Hematopoietic multipotent progenitor cell treated with erythropoietin and hydrocortisone succinate and interleukin-3 and kit ligand, for 8 days (in vitro differentiated cells): ENCODE results near the gene RBM44.

Source experiments
- DNase-seq: peaks from one replicate; pipeline ENCODE4 v3.0.0-alpha.2; 2015

The RBM44 gene

DNA sequence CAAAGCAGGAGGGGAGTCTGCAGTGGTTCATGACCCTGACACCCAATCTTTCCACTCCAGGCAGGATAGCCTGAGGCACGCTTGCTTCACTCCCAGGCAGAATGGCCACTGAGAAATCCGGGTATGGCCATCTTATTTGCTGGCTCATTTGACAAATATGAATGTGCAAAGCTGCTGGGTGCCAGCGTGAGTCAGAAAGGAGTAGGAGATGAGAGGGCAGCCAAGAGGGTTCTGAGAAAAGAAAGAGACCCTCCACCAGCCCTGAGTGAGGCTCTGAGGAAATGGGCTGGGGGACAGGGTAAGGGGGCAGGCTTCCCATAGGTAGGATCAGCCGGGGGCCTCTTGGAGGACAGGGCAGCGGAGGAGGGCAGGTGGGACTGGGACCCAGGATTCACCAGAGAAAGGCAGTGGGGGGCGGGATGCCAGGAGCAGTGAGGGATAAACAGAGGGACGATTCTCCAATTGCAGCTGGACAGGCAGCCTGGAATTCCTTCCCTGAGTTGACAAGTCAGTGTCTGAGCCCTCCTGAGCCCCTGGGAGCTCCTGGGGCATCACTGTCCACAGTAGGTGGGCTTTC is 76.1 kb downstream of the RBM44 start:
- DNase-seq: no peak

- DNase-seq: no peak
These were observed 76.9 kb downstream of the RBM44 start for GRCh38 chr2:237875256-237876060.

GRCh38 chr2:237876061-237876526 is 77.5 kb downstream of the RBM44 start:
- DNase-seq: no peak

DNA sequence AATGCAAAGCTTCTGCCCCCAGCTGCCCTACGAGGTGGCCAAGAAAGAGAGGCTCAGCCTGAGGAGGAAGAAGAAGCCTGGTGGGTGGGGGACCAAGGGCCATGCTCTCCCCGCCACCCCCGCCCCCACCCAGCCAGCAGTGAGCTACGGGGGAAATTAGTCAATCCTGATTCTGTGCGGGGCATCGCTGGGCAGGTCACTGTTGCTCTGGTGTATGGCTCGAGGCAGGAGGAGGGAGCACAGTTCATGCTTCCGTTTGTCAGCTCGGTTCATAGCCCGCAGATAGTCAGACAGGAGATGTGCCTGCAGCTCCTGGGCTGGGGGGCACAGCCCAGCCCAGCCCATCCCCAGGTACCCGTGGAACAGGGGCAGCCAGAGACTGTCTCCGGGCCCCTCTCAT is 78.0 kb downstream of the RBM44 start:
- no peak for DNase-seq

- no peak for DNase-seq
These were observed 78.4 kb downstream of the RBM44 start for GRCh38 chr2:237876951-237877491.

DNA sequence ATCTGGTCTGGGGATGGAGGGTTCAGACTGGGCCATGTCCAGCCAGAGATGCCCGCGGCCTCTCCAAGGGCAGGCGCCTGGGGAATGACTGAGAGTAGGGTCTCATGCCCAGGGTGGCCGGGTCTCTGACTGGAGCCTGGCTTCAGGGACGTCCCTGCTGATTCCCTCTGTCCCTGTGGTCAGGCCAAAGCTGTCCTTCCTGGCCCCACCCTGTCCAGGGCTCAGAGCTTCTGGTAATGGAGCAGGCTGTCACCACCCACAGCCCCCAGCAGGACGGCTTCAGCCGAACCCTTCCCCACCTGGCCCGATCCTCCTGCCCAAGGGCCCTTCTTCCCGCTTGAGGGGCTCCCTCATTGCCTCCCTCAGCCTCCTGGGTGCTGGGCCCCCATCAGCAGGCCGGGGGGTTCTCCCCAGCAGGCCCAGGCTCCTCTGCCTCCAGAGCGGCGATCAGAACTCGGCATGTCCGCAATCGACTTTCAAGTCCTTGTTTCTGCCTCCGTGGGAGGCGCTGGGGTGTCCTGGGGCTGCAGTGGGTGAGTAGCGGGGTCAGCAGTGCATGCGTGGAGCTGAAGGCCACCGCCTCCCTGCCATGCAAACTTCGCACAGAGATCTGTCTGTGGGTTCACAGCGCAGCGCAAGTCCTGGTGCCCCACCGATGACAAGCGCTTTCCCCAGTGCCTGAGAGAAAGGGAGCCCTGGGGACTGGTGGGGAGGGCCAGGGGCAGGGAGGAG is 79.2 kb downstream of the RBM44 start:
- no peak for DNase-seq

DNA sequence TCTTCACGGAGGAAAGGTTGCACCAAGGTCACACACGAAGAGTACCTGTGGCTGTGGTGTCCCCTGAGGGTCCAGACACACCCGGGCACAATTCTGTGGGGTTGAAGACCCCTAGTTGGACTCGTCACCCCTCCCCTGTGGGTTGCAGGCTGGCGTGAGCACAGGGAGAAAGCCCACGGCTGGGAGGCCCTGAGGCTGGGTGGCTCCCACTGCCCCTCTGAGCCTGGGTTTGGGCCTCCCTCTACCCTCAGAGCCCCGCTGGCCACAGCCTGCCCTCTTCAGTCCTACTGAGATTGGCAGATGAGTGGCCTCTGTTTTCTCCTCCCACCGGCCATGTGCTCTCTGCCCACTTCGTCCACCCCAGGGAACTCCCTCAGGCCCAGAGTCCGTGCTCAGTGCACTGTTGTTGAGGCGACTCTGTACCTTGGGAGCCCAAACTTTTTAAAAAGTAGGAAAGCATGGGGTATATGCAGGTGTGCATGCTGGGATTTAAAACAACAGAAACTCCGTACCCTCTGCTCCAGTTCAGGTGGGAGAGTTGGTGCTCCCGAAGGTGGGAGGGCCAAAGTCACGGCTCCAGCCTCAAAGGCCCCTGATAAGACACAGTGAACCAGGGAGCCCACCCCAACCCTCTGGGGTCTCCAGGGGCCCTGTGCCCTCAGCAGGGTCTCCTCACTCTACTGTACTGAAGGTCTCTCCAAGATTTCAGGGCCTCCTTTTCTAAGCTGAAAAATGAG is 79.9 kb downstream of the RBM44 start:
- DNase-seq: no peak

- DNase-seq: no peak
These were observed 80.5 kb downstream of the RBM44 start for GRCh38 chr2:237879058-237879430.

DNA sequence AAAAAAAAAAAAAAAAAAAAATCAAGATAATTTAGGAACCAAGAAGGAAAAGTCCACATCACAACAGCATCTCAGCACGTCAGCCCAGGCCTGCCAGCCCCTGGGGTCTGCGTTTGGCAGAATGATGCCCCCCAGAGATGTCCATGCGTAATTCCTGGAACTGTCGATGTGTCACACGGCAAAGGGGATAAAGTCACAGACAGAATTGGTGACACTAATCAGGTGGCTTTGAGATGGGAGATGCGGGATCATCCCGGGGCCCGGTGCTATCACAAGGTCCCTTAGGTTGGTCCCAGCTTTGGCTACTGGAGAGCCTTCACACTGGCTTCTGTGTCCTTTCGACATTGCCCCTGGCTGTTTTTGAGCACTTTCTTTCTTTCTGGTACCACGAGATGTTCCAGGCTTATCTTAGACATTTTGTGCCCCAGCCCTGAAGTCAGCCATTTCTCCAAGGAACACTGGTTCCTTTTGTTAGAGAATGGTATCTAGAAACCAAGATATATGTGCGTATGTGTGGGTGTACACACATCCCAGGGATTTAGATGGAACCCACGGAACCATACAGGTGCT is 81.5 kb downstream of the RBM44 start:
- DNase-seq: no peak

DNA sequence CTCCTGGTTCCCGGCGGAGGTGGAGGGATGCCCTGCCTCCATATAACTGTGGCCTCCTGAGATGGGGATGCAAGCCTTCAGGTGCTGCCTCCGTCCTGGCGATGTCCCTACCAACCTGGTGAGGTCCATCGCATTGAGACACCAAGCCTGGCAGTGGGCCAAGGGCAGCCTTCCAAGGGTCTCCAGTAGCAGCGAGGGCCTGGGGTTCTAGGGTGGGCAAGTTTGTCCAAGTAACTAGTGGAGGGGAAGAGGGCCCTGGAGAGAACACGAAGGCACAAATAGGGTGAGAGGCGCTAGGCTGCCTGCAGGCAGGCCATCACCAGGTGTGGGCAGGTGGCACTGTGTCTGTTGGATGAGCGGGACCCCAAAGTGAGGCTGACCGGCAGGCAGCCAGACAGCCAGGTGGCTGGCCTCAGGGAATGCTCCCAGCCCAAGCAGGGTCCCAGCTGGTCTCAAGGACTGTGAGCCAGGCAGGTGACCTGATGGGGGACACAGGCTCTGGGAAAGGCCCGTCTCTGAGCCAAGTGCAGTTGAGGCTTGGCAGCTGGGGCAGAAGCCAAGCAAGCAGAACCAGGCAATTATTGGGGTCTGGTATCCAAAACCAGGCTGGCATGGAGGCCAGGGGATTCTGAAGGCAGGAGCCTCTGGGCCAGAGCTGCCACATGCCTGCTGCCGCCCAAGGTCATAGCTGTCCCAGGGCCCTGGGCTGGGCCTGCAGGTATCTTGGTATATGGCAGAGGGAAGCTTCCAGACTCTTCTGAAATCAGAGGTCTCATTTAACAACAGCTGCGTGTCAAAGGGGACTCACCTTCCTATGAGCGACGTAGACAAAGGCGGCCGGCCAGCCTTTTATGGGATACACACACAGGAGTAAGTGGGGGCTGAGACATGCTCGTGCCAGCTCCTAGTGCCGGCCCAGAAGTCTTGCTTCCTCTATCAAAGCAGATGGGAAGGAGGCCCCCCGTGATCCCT is 84.2 kb downstream of the RBM44 start:
- no peak for DNase-seq

- DNase-seq: no peak
These were observed 85.4 kb downstream of the RBM44 start for GRCh38 chr2:237883951-237884446.

DNA sequence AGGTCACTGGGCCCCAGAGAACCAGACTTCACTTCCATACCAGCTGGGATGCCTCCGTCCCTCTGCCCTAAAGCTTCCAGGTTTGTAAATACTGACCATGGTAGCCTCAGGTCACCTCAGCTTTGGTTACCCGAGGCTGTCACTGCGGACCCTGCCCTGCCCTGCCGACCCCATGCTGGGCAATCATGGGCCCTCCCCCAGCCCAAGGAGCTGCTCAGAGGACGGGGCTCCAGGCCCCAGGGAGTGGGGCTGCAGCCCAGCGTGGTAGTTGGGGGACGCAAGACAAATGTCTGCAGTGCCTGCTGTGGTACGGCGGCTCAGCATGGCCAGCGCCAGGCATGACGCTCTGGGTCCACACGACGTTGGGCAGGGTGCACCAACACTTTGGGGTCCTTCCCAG is 86.1 kb downstream of the RBM44 start:
- DNase-seq: no peak

DNA sequence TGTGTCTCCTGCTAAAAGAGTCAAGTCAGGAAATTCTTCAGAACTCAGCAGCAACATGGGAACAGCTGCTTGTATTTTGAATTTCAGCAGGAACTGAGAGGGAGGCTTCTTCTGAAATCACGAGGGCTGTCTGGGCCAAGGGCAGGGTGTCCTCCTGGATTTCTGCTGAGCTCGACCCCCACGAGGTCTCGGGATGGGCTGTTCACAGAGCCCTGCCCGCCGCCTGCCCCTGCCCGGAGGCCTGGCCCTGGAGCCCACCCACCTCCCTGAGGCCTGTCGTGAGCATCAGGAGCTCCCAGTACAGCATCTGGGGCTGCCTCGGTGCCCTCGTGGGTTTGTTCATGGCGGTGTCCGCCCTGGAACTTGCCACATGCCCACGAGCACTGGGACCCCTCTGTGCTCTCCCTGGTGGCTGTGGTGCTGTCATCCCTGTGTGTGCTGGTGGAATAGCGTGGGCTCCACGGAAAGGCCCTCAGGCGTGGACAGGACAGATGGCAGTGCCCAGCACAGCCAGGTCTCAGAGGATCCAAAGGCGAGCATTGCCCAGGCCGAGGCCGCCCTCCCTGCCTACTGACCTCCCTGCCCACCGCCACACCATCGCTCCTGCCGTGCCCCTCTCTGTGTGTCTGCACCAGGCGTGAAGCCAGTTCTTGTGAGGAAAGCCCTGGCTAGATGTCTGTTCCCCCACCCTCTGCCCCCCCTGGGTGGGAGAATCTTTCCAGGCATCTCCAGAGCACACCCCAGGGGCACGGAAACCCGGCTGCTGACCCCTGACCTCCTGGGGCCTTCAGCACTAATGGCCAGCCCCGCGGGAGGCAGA is 86.7 kb downstream of the RBM44 start:
- DNase-seq: no peak

GRCh38 chr2:237885931-237886684 is 87.5 kb downstream of the RBM44 start:
- no peak for DNase-seq

DNA sequence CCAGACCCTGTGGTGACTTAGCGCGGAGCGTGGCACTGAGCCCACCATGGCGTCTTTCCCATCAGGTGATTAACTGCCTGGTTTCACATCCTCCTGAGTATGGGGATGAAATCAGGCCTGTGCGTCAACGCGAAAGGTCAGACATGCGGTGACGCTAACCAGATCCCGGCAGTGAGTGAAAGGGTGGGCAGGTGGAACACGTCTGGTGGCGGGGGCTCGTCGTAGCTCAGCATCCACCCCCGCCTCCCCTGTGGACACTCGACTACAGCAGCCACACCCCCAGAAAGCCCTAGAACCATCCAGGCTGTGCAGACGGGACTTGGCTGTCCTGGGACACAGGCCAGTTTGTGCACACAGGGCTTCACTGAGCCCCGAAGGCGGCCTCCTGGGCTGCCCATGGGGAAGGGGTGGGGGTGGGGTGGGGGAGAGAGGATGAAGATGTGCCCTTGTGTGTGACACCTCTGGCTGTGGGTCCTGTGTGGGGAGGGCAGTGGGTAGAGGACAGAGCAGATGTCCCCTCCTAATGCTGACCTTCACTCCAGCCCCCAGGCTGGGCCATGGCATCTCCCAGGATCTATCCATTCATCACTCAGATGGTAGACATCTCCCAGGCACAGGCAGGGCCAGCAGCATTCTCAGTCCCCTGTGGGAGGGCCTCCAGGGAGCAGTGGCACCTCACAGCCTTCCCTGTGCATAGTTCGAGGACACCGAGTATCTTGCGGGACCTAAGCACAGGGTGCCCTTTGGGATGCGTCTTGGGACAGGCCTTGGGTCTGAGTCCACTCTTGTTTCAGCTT is 88.3 kb downstream of the RBM44 start:
- no peak for DNase-seq

GRCh38 chr2:237888389-237888788 is 89.8 kb downstream of the RBM44 start:
- no peak for DNase-seq

- no peak for DNase-seq
These were observed 90.4 kb downstream of the RBM44 start for GRCh38 chr2:237889016-237889415.

DNA sequence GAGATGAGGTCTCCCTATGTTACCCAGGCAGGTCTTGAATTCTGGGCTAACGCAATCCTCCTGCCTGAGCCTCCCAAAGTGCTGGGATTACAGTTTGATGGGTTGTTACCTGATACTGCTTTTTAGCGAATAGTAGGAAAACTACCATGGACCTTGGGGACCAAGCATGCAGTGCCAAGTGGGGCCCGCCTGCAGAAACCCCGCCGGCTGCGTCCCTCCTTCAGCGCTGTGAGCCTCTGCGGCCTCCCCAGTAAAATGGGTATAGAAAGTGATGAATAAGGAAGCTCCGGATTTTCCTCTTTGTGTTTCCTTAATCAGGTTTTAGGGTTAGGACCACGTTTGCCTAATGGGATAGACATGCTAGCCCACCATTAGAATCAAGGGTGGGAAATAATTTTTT is 91.2 kb downstream of the RBM44 start:
- no peak for DNase-seq
